GM12878 (cell line): ENCODE results near the gene ANP32A. TPM values are rescaled to one million over a fixed set of nuclear protein-coding genes. Genes with fewer than 3 reads are reported as not detected.

ENCODE experiments used
- ATAC-seq: fragments of 200-7000 bp; cut with Tn5 transposase; 3 replicates; pipeline ENCODE4 v1.9.1; 2020; ENCODE audit warnings: mild to moderate bottlenecking, moderate library complexity
- BruUV-seq: library from RNA; stranded (reverse); fragments of 400-500 nt; replicated peaks from 2 replicates; lab custom pipeline; 2021; lab: Mats Ljungman, UMichigan
- CTCF ChIA-PET: fragments of 300-600 bp; sonication (Branson Sonifier 250); formaldehyde crosslinking; extraction: SDS; loops from one replicate; lab custom pipeline; 2021; ENCODE audit warnings: inconsistent platforms; lab: Yijun Ruan, JAX
- POLR2A ChIA-PET: fragments of 350-600 bp; formaldehyde crosslinking; extraction: SDS; loops from one replicate; lab custom pipeline; 2021; ENCODE audit warnings: inconsistent platforms; lab: Charles Lee
- RAD21 ChIA-PET: fragments of 300-600 bp; sonication (Branson Sonifier 250); formaldehyde crosslinking; loops from one replicate; lab custom pipeline; 2023; ENCODE audit warnings: antibody characterized with exemption; ENCODE audit not compliant: unreplicated experiment; lab: Charles Lee
- SMC1A ChIA-PET: fragments of 300-600 bp; sonication (Branson Sonifier 250); formaldehyde crosslinking; loops from one replicate; lab custom pipeline; 2023; ENCODE audit not compliant: unreplicated experiment, uncharacterized antibody; lab: Charles Lee
- DNase-seq: peaks from one replicate; pipeline ENCODE4 v3.0.0-alpha.2; 2011; ENCODE audit warnings: low read depth, low spot score
- FAIRE-seq: peaks from 3 replicates; lab custom pipeline; 2011; peaks lifted over from hg19 to GRCh38; lab: Jason Lieb, UNC
- H2AFZ ChIP-seq: 2 replicates; pipeline ENCODE4 v1.6.0; 2011; ENCODE audit warnings: low read depth, low read length, control low read depth; ENCODE audit not compliant: control insufficient read depth
- H3K27ac ChIP-seq: 2 replicates; pipeline ENCODE4 v1.5.1; 2011; ENCODE audit warnings: control low read depth; ENCODE audit not compliant: control insufficient read depth, insufficient read depth
- H3K27me3 ChIP-seq, 2 experiments: replicated peaks in 1 of 2; 2 replicates each; pipeline versions ENCODE4 v1.6.0 to v1.6.1; 2011; ENCODE audit warnings: low read length in 1 of 2; ENCODE audit not compliant: control insufficient read depth in 2 of 2, insufficient read depth in 2 of 2
- H3K36me3 ChIP-seq, 2 experiments: 2 replicates each; pipeline ENCODE4 v1.5.1; 2011; ENCODE audit warnings: low read length in 1 of 2; ENCODE audit not compliant: control insufficient read depth in 2 of 2, insufficient read depth in 2 of 2
- H3K4me1 ChIP-seq: 2 replicates; pipeline ENCODE4 v1.6.1; 2011; ENCODE audit warnings: mild to moderate bottlenecking, low read length, moderate library complexity, mixed read lengths; ENCODE audit not compliant: control insufficient read depth, insufficient read depth
- H3K4me2 ChIP-seq: 2 replicates; pipeline ENCODE4 v1.6.0; 2011; ENCODE audit warnings: control low read depth; ENCODE audit not compliant: control insufficient read depth, insufficient read depth
- H3K4me3 ChIP-seq: fragments of 200-600 bp; sonication (generic); 2 replicates; pipeline ENCODE4 v1.5.1; 2016
- H3K79me2 ChIP-seq: 2 replicates; pipeline ENCODE4 v1.6.0; 2011; ENCODE audit warnings: low read length; ENCODE audit not compliant: control insufficient read depth, insufficient read depth
- H3K9ac ChIP-seq: 2 replicates; pipeline ENCODE4 v1.8.0; 2011; ENCODE audit warnings: low read length, control low read depth, mixed read lengths; ENCODE audit not compliant: control insufficient read depth, insufficient read depth
- H3K9me3 ChIP-seq: replicated peaks from 3 replicates; pipeline ENCODE4 v1.5.1; 2011; ENCODE audit warnings: mild to moderate bottlenecking, low read length; ENCODE audit not compliant: control insufficient read depth, insufficient read depth
- H4K20me1 ChIP-seq: 2 replicates; pipeline ENCODE4 v1.6.0; 2011; ENCODE audit not compliant: control insufficient read depth, insufficient read depth
- ASH2L ChIP-seq: fragments of 300-600, 200-600 bp; sonication (generic); IDR thresholded peaks from 2 replicates; pipeline ENCODE4 v1.6.1; 2017; ENCODE audit warnings: low read depth, mild to moderate bottlenecking, borderline replicate concordance
- BACH1 ChIP-seq: fragments of 450-650 bp; IDR thresholded peaks from 2 replicates; pipeline ENCODE4 v1.6.1; 2017; ENCODE audit warnings: mild to moderate bottlenecking, borderline replicate concordance
- BCL11A ChIP-seq: IDR thresholded peaks from 2 replicates; pipeline ENCODE4 v1.6.1; 2011; ENCODE audit warnings: low read depth, low read length
- CBX5 ChIP-seq: sonication (generic); IDR thresholded peaks from 2 replicates; pipeline ENCODE4 v1.6.1; 2016; ENCODE audit warnings: low read depth, moderate library complexity, mild to moderate bottlenecking, inconsistent platforms
- CHD2 ChIP-seq: IDR thresholded peaks from 2 replicates; pipeline ENCODE4 v1.6.1; 2011; ENCODE audit warnings: low read depth, low read length, improper control_type of control experiment, borderline replicate concordance
- GATAD2B ChIP-seq: fragments of 450-650 bp; conservative IDR thresholded peaks from 2 replicates; pipeline ENCODE4 v1.6.1; 2017; ENCODE audit warnings: low read depth, mild to moderate bottlenecking, moderate library complexity
- IKZF2 ChIP-seq, 2 experiments: fragments of 450-650 bp; IDR thresholded peaks; 2 replicates each; pipeline ENCODE4 v1.6.1; 2017; ENCODE audit warnings: mild to moderate bottlenecking in 2 of 2, moderate library complexity in 2 of 2
- POLR2AphosphoS5 ChIP-seq: IDR thresholded peaks from 2 replicates; pipeline ENCODE4 v1.6.1; 2011; ENCODE audit warnings: mild to moderate bottlenecking, low read length, inconsistent platforms
- RELB ChIP-seq: fragments of 450-650 bp; IDR thresholded peaks from 2 replicates; pipeline ENCODE4 v1.6.1; 2017; ENCODE audit warnings: low read depth, mild to moderate bottlenecking, moderate library complexity
- TAF1 ChIP-seq: IDR thresholded peaks from 2 replicates; pipeline ENCODE4 v1.6.1; 2011; ENCODE audit warnings: mild to moderate bottlenecking, low read depth, low read length, borderline replicate concordance
- TCF12 ChIP-seq: IDR thresholded peaks from 2 replicates; pipeline ENCODE4 v1.6.1; 2011; ENCODE audit warnings: low read depth, mild to moderate bottlenecking, low read length
- ZSCAN29 ChIP-seq: fragments of 450-650 bp; IDR thresholded peaks from 2 replicates; pipeline ENCODE4 v1.6.1; 2017; ENCODE audit warnings: mild to moderate bottlenecking, moderate library complexity
- WGBS: methylation state at CpG from one replicate; pipeline ENCODE4 v1.1.6; 2016; ENCODE audit warnings: low lambda C conversion rate; ENCODE audit not compliant: insufficient replicate concordance, insufficient coverage; ENCODE audit errors: missing lambda C conversion rate; 5-methylcytosine and 5-hydroxymethylcytosine counted together
- in situ Hi-C: fragments of 300-500 bp; cut with MboI; formaldehyde crosslinking; loops from 9 replicates; pipeline ENCODE4 v1.14.3; 2018; ENCODE audit warnings: mixed read lengths
- intact Hi-C: fragments of 100-400 bp; cut with micrococcal nuclease; formaldehyde crosslinking; loops from one replicate; pipeline ENCODE4 v1.14.2; 2022; ENCODE audit not compliant: unreplicated experiment
- polyA plus RNA-seq, 11 experiments: library from polyadenylated mRNA; depleted of rRNA in 4 of 11; unstranded in 6 of 11; stranded (reverse) in 5 of 11; fragments of >200 nt; fragmentation: Nextera tagmentation in 4 of 11; fragmentation: Illumina TruSeq in 1 of 11; extraction: Ambion mirVana in 4 of 11; extraction: Trizol in 1 of 11; gene quantifications; 1 replicate in 1 of 11; 2 replicates in 10 of 11; pipeline versions ENCODE4 v1.2.1 to v1.2.3, GENCODE V29; 2011 to 2016; ENCODE audit warnings: inconsistent platforms in 2 of 11, missing spikeins in 2 of 11, low read depth in 1 of 11
- total RNA-seq, 4 experiments: library from RNA; depleted of rRNA in 3 of 4; stranded (reverse); fragments of >200 nt in 3 of 4; fragmentation: Illumina TruSeq in 1 of 4; extraction: Trizol in 1 of 4; gene quantifications; 2 replicates each; pipeline versions ENCODE4 v1.2.1 to v1.2.3, GENCODE V29; 2013 to 2021
- TF ChIP-seq, protein P1 (sequence below): fragments of 450-650 bp; IDR thresholded peaks from 2 replicates; pipeline ENCODE4 v1.6.1; 2017; ENCODE audit warnings: borderline replicate concordance

Gene ANP32A
- total and polyA plus RNA-seq, 10 of the 15 experiments (the other 5 are each of a cell fraction or from before 2014, with no cell fraction given), result 29.6 to 666 (median 234) TPM

- no peak for TF ChIP-seq BCL11A
Measured at GRCh38 chr15:68819495-68820294, 1.0 kb downstream of the ANP32A start (continued).

DNA sequence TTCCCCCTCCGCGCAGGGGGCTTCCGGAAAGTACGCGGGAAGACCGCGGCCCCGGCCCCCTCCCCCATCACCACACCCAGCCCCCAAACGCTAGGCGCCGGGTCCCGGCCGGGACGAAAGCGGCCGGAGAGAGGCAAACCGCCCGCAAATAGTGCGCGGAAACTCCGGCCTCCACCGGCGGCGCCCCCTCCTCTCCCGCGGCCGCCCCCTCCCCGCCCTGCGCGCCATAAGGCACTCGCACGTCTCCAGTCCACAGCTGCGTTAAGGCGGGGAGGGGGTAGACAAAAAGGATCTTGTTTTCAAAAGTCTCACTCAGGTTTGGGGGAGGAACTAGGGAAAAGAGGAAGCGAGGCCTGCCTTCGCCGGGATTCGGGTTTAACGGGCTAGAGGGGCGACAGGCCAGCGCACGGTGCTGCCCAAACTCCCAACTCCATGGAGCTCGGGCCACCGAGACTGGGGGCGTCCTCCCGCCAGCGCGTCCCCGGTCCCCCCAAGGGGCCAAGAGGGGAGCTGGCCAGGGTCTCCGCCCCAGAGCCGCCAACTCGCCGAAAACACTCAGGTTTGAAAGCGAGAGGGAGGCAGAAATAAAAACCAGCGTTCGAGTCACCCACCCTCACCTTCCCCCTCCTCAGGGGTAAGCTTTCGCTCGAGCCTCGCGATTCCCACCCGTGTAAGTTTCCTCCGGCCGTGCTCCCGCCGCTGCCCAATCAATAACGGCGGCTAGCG is 1.8 kb downstream of the ANP32A start:
- peaks cover 7% of the 10 kb centered on the region; the same call in 1 of the 2 replicates for H4K20me1 ChIP-seq
- H3K79me2 ChIP-seq, result peaks cover 87% of the 10 kb centered on the region
- peaks cover 0 to 7% of the 10 kb centered on the region in 2 experiments; a peak in 2 of 4 replicates for H3K36me3 ChIP-seq
- H3K9ac ChIP-seq, result peak overlapping the region; percentile 99
- intact Hi-C loops, result loop anchor here (1.0 kb wide), 1 partner anchor 28 kb away; no protein-coding TSS in a partner anchor
- ChIA-PET CTCF (interaction anchor here (0.9 to 1.2 kb wide), 5 partner anchors 10 to 144 kb away, joined by 3 to 10 read pairs (median 4); no protein-coding TSS in a partner anchor), RAD21 (interaction anchor here (1.1 to 5.8 kb wide), 5 partner anchors 10 to 35 kb away, joined by 3 to 56 read pairs (median 7); no protein-coding TSS in a partner anchor), SMC1A (interaction anchor here (0.5 to 7.6 kb wide), 5 partner anchors 21 to 342 kb away, joined by 3 to 67 read pairs (median 4); partner anchors contain the start of gene GLCE), POLR2A (interaction anchor here (0.6 to 6.8 kb wide), 3 partner anchors 24 to 48 kb away, joined by 3 to 77 read pairs (median 5); no protein-coding TSS in a partner anchor)
- peak overlapping the region; percentile 66 for H3K4me2 ChIP-seq
- no peak for FAIRE-seq
- H3K4me1 ChIP-seq, result peaks cover 23% of the 10 kb centered on the region
- H3K9me3 ChIP-seq, result no peaks in the 10 kb centered on the region
- H2AFZ ChIP-seq, result peak overlapping the region; percentile 34
- DNase-seq, result no peak
- peak overlapping the region; percentile 99 for H3K27ac ChIP-seq
- in situ Hi-C loops, result loop anchor here (25.0 kb wide), 1 partner anchor 1282 kb away; the partner anchor contains the start of gene MAP2K5
- no peaks in the 10 kb centered on the region for H3K27me3 ChIP-seq
- peak overlapping the region; percentile 98 for H3K4me3 ChIP-seq
- 1% methylated on average over 37 of the region's 68 CpGs for WGBS
- peak; percentile 13 for ATAC-seq
- TSS peak; percentile 74 for BruUV-seq
- TF ChIP-seq POLR2AphosphoS5 (peak; percentile 77; the same call in 1 of the 2 replicates), CHD2 (peak; percentile 53; the same call in 1 of the 2 replicates), TAF1 (peak; percentile 41; the same call in 1 of the 2 replicates), ASH2L (no peak), RELB (peak; percentile 44; the same call in 1 of the 2 replicates), ZSCAN29 (0 out of 2 replicates have a peak, but pooled peaks have one; percentile 15), BACH1 (peak; percentile 24; the same call in 1 of the 2 replicates), IKZF2 (IDR thresholded peaks at IDR 0.05) (peak; percentile 60 to 61; a peak in 3 of 4 replicates), TCF12 (0 out of 2 replicates have a peak, but pooled peaks have one; percentile 22), GATAD2B (peak; percentile 19; the same call in 1 of the 2 replicates), CBX5 (no peak)
- TF ChIP-seq, protein P1, sequence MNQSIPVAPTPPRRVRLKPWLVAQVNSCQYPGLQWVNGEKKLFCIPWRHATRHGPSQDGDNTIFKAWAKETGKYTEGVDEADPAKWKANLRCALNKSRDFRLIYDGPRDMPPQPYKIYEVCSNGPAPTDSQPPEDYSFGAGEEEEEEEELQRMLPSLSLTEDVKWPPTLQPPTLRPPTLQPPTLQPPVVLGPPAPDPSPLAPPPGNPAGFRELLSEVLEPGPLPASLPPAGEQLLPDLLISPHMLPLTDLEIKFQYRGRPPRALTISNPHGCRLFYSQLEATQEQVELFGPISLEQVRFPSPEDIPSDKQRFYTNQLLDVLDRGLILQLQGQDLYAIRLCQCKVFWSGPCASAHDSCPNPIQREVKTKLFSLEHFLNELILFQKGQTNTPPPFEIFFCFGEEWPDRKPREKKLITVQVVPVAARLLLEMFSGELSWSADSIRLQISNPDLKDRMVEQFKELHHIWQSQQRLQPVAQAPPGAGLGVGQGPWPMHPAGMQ, result no peak
